Limb (tissue), 2 donors: ENCODE measurements around the gene XAF1.
"Not testable (repeated sequence)": the region's sequence is repeated elsewhere in the genome, so short reads cannot be mapped to it uniquely, and the experiment has no call there.

Experiments
- DNase-seq, 2 donors: peaks; one replicate each; pipeline ENCODE4 v3.0.0-alpha.2; 2016; ENCODE audit errors: extremely low spot score in 2 of 2

Gene XAF1, protein sequence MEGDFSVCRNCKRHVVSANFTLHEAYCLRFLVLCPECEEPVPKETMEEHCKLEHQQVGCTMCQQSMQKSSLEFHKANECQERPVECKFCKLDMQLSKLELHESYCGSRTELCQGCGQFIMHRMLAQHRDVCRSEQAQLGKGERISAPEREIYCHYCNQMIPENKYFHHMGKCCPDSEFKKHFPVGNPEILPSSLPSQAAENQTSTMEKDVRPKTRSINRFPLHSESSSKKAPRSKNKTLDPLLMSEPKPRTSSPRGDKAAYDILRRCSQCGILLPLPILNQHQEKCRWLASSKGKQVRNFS

DNA sequence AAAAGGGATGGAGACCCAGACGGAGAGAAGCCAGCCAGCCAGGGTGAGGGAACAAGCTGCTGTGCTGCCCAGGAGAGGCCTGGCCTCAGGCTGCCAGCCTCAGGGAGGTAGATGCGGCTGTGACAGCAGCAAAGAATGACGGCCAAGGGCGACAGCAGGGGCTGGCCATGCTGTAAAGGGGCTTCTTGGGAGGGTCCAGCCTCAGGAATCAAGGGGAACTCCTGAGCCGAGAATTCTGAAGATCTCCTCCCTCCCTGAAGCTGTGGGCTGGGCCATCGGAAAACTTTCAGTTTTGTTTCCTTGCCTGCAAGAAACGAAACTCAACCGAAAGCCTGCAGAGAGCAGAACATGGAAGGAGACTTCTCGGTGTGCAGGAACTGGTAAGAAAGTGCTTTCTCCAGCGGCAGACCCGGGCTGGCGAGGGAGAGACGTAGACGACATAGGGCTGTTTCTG is at the start of gene XAF1:
Gene XAF1, plus strand, starts transcription at position 316 of the 454 bp plus-strand sequence. Its CDS starts 33 bp downstream, at position 349.
- DNase-seq, result peak in 1 of 2 donors; percentile 1

GRCh38 chr17:6706499-6706898 is 49.3 kb upstream of the XAF1 start:
- DNase-seq, result no peak

DNA sequence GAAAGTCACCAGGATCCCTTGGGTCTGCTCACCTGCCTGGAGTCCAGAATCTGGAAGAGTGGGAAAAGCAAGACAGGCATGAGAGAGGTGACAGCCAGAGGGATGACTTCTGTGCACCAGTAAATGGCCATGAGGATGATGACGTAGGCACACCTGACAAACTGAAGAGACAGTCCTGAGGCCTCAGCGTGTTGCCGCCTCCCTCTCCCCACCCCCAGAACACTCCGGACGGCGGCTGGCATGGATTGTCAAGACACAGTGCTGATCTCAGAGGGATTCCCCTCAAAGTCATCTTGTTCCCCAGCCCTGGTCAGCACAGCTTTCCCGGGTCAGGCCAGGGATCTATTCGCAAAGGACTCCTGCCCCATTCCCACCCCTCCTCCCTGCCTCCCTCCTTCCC is 48.9 kb upstream of the XAF1 start:
- no peak for DNase-seq

DNA sequence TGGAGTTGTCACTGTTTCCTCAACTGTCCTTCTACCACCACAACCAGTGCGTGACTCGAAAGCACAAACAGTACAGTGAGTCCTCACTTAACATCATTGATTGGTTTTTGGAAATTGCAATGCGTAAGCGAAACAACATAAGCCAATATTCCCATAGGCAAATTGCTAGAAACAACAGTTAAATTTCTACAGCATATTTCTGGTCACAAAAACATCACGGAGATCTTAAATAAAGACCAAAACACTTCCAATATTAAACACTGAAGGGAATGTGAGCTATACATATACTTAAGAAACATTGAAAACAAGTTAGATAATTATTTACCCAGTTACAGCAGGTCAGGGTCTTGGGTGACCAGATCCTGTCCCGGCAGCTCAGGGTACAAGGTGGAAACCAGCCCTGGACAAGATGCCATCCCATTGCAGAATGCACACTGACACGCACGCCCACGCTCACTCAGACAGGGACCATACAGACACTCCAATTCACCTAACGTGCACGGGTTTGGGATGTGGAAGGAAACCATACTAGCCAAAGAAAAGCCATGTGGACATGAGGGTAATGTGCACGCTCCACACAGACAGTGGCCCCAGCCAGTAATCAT is 47.4 kb upstream of the XAF1 start:
- DNase-seq, result no peak

- DNase-seq, result no peak
These were observed 45.5 kb upstream of the XAF1 start for GRCh38 chr17:6710317-6710716.

DNA sequence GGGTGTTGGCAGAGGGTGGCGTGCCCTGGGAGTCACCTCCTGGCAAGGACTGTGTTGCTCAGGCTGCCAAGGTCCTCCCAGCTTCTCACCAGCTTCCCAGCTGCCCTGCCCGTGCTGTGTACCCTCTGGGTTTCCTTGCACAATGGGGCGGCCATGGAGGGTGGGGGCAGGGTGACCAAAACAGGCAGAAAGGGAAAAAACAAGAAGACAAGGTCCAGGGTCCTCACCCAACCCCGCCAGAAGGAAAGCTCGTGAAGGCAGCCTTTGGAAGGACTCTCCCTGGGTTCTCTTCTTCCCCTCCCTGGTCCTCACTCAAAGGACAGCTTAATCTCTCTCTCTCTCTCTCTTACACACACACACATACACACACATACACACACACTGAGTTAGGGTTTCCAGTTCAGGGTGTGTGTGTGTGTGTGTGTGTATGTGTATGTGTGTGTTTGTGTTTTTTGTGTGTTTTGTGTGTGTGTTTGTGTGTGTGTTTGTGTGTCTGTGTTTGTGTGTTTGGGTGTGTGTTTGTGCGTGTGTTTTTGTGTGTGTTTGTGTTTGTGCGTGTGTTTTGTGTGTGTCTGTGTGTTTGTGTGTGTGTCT is 44.7 kb upstream of the XAF1 start:
- no peak for DNase-seq

DNA sequence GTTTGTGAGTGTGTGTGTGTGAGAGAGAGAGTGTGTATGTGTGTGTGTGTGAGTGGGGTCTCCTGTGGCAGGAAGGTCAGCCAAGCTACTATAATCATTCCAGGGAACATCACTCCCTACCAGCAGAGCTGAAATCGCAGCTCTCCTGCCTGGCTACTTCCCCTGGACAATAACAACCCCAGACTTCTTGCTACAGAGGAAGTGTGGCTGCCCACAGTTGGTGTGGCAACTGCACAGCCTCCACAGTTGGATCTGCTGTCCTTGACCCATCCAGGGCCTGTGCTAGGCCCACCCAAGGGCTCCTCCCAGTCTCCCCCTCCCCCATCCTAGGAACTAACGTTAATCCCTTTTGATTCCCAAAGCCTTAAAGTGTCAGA is 44.2 kb upstream of the XAF1 start:
- DNase-seq, result no peak

GRCh38 chr17:6712058-6712853 is 43.6 kb upstream of the XAF1 start:
- DNase-seq, result peak; percentile 8 to 56

- no peak for DNase-seq
These were observed 43.1 kb upstream of the XAF1 start for GRCh38 chr17:6712854-6713129.

GRCh38 chr17:6713130-6713917 is 42.5 kb upstream of the XAF1 start, which contains the start of gene SLC13A5:
Gene SLC13A5 (minus strand): TSS chr17:6713369. CDS start chr17:6713333, 36 bp downstream.
- DNase-seq, result peak; percentile 4 to 54

- no peak for DNase-seq
These were observed 42.0 kb upstream of the XAF1 start for GRCh38 chr17:6713918-6714271.

GRCh38 chr17:6714315-6714874 is 41.5 kb upstream of the XAF1 start:
- no peak for DNase-seq

GRCh38 chr17:6716736-6717135 is 39.1 kb upstream of the XAF1 start:
- no peak for DNase-seq

DNA sequence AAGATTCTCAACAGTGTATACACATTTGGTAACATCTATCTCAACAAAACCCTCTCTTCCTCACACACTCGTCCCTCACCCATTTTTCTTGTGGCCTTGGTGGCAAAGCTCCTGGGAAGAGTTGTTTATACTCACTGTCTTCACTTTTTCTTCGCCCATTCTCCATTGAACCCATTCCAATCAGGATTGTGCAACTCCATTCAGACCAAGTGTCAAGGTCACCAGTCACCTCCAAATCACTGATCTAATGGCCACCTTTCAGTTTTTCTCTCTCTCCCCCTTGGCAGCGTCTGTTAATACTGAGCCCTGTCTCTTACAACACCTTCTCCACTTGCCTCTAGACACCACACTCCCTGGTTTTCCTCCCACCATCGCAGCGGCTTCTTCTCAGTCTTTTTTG is 34.1 kb upstream of the XAF1 start:
- DNase-seq, result no peak

GRCh38 chr17:6724009-6724408 is 31.8 kb upstream of the XAF1 start:
- no peak for DNase-seq

- no peak for DNase-seq
These were observed 26.3 kb upstream of the XAF1 start for GRCh38 chr17:6729531-6729930.

GRCh38 chr17:6746665-6747064 is 9.2 kb upstream of the XAF1 start:
- not testable (repeated sequence) for DNase-seq

DNA sequence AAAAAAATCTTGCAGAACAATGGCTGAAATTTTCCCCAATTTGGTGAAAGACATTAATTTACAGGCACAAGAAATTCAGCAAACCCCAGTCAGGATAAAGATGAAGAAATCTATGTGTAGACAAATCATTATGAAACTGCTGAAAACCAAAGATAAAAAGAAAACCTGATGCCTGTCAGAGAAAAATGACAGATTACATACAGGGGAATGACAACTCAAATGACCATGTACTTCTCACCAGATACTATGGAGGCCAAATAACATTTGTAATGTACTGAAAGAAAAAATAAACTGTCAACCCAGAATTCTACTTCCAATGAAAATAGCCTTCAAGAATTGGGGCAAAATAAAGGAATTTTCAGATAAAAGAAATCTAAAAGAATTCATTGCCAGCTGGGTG is 7.2 kb upstream of the XAF1 start:
- DNase-seq, result no peak

DNA sequence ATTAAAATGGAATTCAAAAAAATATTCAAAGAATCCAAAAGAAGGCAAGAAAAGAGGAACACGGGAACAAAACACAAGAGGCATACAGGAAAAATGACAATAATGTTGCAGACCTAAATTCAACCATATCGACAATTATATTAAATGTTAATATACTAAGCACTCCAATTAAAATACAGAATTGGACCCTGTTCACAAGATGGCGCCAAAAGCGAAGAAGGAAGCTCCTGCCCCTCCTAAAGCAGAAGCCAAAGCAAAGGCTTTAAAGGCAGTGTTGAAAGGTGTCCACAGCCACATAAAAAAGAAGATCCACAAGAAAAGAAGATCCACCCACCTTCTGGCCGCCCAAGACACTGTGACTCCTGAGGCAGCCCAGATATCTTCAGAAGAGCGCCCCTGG is 6.3 kb upstream of the XAF1 start:
- no peak for DNase-seq

DNA sequence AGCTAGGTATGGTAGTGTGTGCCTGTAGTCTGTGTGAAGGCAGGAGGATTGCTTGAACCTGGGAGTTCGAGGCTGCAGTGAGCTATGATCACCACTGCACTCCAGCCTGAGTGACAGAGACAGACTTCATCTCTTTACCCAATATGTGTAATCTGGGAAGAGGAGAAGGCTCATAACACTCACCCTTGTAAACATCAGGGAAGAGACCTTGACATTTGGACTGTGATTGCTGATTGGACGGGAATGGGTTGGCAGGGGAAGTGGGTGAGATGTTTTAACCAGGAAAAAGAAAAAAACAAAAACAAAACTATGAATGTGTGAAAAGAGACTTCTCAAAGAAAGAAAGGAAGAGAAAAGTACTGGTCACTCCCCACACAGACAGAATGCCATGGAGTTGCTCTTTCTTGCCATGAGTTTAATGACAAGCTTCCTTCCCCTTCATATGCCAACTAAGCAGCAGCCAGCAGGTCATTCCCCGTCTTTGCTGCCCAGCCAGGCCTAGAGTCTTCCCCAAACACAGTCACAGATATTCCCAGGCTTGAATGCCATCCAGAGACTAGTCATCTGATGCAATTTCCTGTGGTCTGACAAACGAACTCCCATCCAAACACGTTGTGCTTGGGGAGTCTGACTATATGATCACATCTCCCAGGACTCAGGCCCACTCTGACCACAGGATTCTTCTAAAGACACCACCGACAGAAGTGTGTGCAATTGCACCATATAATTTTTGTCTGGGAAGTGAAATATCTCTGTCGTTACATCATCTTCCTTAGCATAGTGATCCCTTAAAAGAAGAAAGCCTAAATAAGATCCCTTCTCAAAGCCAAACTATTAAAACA is 3.6 kb upstream of the XAF1 start:
- DNase-seq, result peak in 1 of 2 donors; percentile 4
